Measurements from ENCODE around the gene COL15A1. TPM values are rescaled to one million over a fixed set of nuclear protein-coding genes. Genes with fewer than 3 reads are reported as not detected.

Gene COL15A1
- polyA plus RNA-seq, 1 experiment: 112 TPM

DNA sequence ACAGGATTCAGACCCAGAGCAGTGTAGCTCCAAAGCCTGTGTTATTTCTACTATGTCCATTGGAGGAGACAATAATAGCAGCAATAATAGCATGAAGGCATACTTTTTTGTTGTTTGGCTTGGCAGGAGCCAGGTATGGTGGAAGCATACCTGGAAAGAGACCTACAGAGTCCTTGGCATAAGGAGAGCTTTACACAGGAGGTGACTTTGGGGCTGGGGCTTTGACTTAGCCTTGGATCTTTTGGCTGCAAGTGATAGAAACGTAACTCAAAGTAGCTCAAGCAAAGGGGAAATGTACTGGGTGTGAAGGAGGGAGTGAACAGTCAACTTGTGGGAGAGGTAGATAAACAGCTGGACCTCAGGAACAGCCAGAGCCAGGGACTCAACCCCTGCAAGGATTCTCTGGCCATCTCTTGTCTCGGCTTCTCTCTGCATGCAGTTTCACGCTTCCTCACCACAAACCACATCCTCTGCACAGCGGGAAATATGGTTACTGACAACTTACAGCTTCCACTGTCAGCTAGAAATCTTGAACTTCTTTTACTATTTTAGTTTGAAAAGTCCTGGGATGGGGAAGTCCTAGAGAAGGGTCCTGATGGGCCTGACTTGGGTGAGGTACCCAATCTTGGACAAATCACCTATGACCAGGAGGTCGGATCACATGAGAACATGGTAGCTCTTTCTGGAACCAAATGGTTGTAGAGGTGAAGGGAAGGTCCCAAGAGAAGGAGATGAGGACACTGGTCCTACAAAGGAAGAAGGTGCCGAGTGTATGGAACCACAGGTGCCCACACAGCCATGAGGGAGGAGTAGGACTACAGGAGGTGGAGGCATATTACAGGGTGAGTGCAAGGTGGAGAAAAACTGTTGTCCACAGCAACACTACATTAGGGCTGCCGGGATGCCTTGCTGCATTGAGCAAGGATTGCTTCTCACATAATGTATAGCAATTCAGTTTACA lies 114.2 kb downstream of the COL15A1 start:
- POLR2A ChIA-PET: interaction anchor here (0.6 kb wide), 1 partner anchor 9 kb away, joined by 4 read pairs; no protein-coding TSS in a partner anchor
- Histone ChIP-seq H3K36me3 (ENCODE audit: control insufficient read depth, insufficient read depth, low read length) (peaks cover 3% of the 10 kb centered on the region), H3K4me3 (ENCODE audit: low read depth, low read length) (no peak overlapping the region), H3K27me3 (ENCODE audit: control insufficient read depth, insufficient read depth, low read length) (no peaks in the 10 kb centered on the region; the same call in 1 of the 2 replicates)
- CTCF ChIA-PET: interaction anchor here (0.6 to 1.4 kb wide), 3 partner anchors 46 to 983 kb away, joined by 3 to 5 read pairs (median 4); partner anchors contain the start of gene TGFBR1
- no peak for TF ChIP-seq CTCF (IDR thresholded peaks at IDR 0.05; ENCODE audit: insufficient read depth, low read depth, low read length)
- DNase-seq (ENCODE audit: low read depth): peak; percentile 43

- Histone ChIP-seq H3K27me3 (ENCODE audit: control insufficient read depth, insufficient read depth, low read length) (peaks cover 3% of the 10 kb centered on the region; the same call in 1 of the 2 replicates), H3K4me3 (ENCODE audit: low read depth, low read length) (no peak overlapping the region), H3K36me3 (ENCODE audit: control insufficient read depth, insufficient read depth, low read length) (peaks cover 5% of the 10 kb centered on the region)
- DNase-seq (ENCODE audit: low read depth): no peak
- TF ChIP-seq CTCF (IDR thresholded peaks at IDR 0.05; ENCODE audit: insufficient read depth, low read depth, low read length): no peak
- ChIA-PET POLR2A (no interaction called here), CTCF (interaction anchor here (0.6 to 0.7 kb wide), 2 partner anchors 726 to 984 kb away, joined by 3 to 4 read pairs; no protein-coding TSS in a partner anchor)
Measured at GRCh38 chr9:99058964-99059921, 115.5 kb downstream of the COL15A1 start.

DNA sequence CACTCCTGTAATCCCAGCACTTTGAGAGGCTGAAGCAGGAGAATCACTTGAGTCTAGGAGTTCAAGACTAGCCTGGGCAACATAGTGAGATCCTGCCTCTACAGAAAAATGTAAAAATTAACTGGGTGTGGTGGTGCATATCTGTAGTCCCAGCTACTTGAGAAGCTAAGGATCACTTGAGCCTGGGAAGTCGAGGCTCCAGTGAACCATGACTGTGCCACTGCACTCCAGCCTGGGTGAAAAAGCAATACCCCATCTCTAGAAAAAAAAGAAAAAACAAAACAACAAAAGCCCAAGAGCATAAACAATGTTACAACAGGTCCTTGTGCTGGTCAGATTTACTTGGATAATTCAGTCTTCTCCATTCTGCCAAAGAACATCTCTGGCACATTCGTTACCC lies 116.9 kb downstream of the COL15A1 start:
- DNase-seq (ENCODE audit: low read depth): no peak
- ChIA-PET POLR2A (no interaction called here), CTCF (no interaction called here)
- Histone ChIP-seq H3K36me3 (ENCODE audit: control insufficient read depth, insufficient read depth, low read length) (peaks cover 5% of the 10 kb centered on the region), H3K27me3 (ENCODE audit: control insufficient read depth, insufficient read depth, low read length) (peaks cover 3% of the 10 kb centered on the region; the same call in 1 of the 2 replicates), H3K4me3 (ENCODE audit: low read depth, low read length) (no peak overlapping the region)
- TF ChIP-seq CTCF (IDR thresholded peaks at IDR 0.05; ENCODE audit: insufficient read depth, low read depth, low read length): no peak

- peaks cover 5% of the 10 kb centered on the region for H3K36me3 ChIP-seq (ENCODE audit: control insufficient read depth, insufficient read depth, low read length)
- POLR2A ChIA-PET: no interaction called here
- TF ChIP-seq CTCF (IDR thresholded peaks at IDR 0.05; ENCODE audit: insufficient read depth, low read depth, low read length): no peak
- H3K4me3 ChIP-seq (ENCODE audit: low read depth, low read length): no peak overlapping the region
- no peak for DNase-seq (ENCODE audit: low read depth)
- CTCF ChIA-PET: interaction anchor here (1.9 kb wide), 1 partner anchor 10 kb away, joined by 4 read pairs; no protein-coding TSS in a partner anchor
- H3K27me3 ChIP-seq (ENCODE audit: control insufficient read depth, insufficient read depth, low read length): peaks cover 3% of the 10 kb centered on the region; the same call in 1 of the 2 replicates
Measured at GRCh38 chr9:99062549-99062948, 118.8 kb downstream of the COL15A1 start.
